Duodenal mucosa (tissue), 2 donors: ENCODE results near the gene RAD23B.

Source experiments
- H3K27ac ChIP-seq: one replicate; pipeline ENCODE4 v1.7.0; 2013; ENCODE audit warnings: low read depth, low read length
- H3K27me3 ChIP-seq, 2 donors: one replicate each; pipeline ENCODE4 v1.7.0; 2013; ENCODE audit warnings: low read length in 2 of 2, control low read depth in 1 of 2; ENCODE audit not compliant: insufficient read depth in 2 of 2, control insufficient read depth in 1 of 2
- H3K36me3 ChIP-seq, 2 donors: one replicate each; pipeline ENCODE4 v1.7.0; 2013; ENCODE audit warnings: low read length in 2 of 2, control low read depth in 1 of 2; ENCODE audit not compliant: insufficient read depth in 2 of 2, control insufficient read depth in 1 of 2
- H3K4me1 ChIP-seq, 2 donors: one replicate each; pipeline ENCODE4 v1.7.0; 2013; ENCODE audit warnings: low read length in 2 of 2, control low read depth in 1 of 2; ENCODE audit not compliant: insufficient read depth in 2 of 2, control insufficient read depth in 1 of 2
- H3K4me3 ChIP-seq, 2 donors: one replicate each; pipeline ENCODE4 v1.7.0; 2013; ENCODE audit warnings: low read length in 2 of 2, low read depth in 1 of 2
- H3K9ac ChIP-seq, 2 donors: one replicate each; pipeline ENCODE4 v1.7.0; 2013; ENCODE audit warnings: low read length in 2 of 2, low read depth in 1 of 2
- H3K9me3 ChIP-seq, 2 donors: one replicate each; pipeline ENCODE4 v1.7.0; 2013; ENCODE audit warnings: low read length in 2 of 2, control low read depth in 1 of 2; ENCODE audit not compliant: control insufficient read depth in 1 of 2

The RAD23B gene

DNA sequence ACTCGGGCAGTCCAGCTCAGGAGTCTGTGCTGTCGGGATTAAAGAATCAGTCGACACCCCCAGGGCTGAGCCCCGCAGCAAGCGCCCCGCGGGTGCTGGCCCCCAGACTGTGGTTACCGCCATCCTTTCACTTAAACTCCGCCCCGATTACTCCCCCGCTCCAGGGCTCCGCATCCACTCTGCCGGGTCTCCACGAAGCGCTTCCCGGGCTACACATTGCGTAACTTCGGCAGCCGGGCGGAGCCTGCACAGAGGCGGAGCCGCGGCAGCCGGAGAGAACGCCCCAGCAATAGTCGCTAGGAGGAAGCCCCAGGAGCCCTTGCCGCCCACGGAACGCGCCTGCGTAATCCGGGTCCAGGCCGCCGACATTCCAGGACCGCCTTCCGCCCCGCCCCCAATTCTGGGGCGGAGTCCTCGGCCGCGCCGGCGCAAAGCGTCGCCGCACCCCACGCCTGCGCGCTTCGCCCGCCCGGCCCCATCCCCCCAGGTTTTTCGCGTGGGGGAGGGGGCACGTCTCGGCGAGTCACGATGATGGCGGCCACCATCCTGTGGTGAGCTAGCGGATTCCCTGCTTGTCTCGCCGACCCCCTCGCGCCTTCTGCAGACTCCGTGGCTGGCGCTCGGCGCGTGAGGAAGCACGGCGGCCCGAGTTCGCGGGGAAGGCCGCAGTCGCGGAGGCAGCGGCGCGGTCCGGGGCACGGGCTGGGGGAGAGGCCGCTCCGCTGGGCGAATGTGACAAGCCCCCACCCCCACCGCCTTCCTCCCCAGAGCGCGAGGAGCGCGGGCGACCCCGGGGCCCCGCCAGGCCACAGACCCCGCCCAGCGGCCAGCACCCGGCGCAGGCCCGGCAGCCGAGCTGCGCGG lies at the start of gene RAD23B:
TSS of gene RAD23B (plus strand) at position 521 of the 864 bp plus-strand sequence. CDS start 351 bp downstream, outside the sequence.
- no peaks in the 10 kb centered on the region for H3K27me3 ChIP-seq
- H3K9me3 ChIP-seq: no peaks in the 10 kb centered on the region
- H3K27ac ChIP-seq: peak within 1 kb of the TSS; percentile 96
- H3K9ac ChIP-seq: peak within 1 kb of the TSS; percentile 82 to 93
- peak within 1 kb of the TSS; percentile 86 to 96 for H3K4me3 ChIP-seq
- H3K36me3 ChIP-seq: no peaks in the 10 kb centered on the region
- H3K4me1 ChIP-seq: peaks cover 19 to 27% of the 10 kb centered on the region in 2 donors

DNA sequence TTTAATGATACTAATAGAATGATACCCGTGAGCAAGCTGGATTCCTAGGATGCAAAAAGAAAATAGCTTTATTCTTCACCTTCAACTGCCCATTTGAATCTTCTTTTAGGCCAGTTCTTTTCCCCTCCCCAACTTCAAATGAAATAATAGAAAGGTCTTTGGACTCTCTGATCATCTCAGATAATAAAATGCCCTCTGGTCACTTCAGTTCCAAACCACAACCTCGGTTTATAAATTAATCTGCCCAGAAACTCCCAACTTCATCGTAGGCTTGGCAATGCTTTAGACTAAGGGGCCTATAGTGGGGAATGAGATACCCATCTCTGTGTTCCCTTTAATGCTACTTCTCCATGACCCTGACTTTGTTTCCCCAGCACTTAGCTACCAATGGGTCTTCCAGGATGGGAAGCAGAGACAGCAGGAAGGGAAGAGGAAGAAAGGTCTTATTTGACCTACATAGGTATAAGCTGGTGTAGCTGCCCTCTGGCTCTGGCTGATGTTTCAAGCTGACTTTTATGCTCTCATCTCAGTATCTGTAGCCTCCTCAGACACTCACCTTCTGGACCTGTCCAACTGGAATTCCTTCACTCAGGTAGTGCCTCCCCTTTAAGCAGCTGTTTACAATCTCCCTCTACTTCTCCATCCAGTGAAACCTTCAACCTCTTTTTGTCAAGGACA lies 47.2 kb upstream of the RAD23B start:
- no peak overlapping the region for H3K27ac ChIP-seq
- no peaks in the 10 kb centered on the region for H3K9me3 ChIP-seq
- H3K9ac ChIP-seq: no peak overlapping the region
- H3K27me3 ChIP-seq: peaks cover 0 to 4% of the 10 kb centered on the region in 2 donors
- H3K4me1 ChIP-seq: peaks cover 0 to 7% of the 10 kb centered on the region in 2 donors
- no peaks in the 10 kb centered on the region for H3K36me3 ChIP-seq
- H3K4me3 ChIP-seq: no peak overlapping the region

DNA sequence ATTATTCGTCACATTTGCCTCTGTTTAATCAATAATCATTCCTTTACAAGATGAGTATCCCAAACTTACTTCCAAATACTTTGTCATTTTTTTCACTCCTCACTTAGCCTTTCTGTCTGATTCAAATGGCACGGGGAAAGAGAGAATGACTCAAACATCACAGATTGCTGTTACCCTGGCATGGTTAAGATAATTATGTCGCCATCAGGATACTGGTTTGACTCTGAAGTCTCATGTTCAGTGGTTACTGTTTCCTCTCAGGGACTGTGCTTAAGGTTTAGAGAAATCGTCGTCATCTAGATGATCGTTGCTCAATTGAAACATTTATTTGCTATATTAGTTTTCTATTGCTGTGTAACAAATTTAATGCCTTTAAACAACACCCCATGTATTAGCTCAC lies 45.2 kb upstream of the RAD23B start:
- Histone ChIP-seq H3K36me3 (no peaks in the 10 kb centered on the region), H3K9me3 (no peaks in the 10 kb centered on the region), H3K27me3 (peaks cover 0 to 4% of the 10 kb centered on the region in 2 donors), H3K4me3 (no peak overlapping the region), H3K9ac (no peak overlapping the region), H3K27ac (no peak overlapping the region), H3K4me1 (peaks cover 0 to 7% of the 10 kb centered on the region in 2 donors)

- no peak overlapping the region for H3K9ac ChIP-seq
- no peak overlapping the region for H3K27ac ChIP-seq
- H3K27me3 ChIP-seq: peaks cover 0 to 4% of the 10 kb centered on the region in 2 donors
- no peaks in the 10 kb centered on the region for H3K9me3 ChIP-seq
- H3K4me1 ChIP-seq: peaks cover 0 to 20% of the 10 kb centered on the region in 2 donors
- no peaks in the 10 kb centered on the region for H3K36me3 ChIP-seq
- no peak overlapping the region for H3K4me3 ChIP-seq
Observed at GRCh38 chr9:107239474-107239873, 43.6 kb upstream of the RAD23B start.

DNA sequence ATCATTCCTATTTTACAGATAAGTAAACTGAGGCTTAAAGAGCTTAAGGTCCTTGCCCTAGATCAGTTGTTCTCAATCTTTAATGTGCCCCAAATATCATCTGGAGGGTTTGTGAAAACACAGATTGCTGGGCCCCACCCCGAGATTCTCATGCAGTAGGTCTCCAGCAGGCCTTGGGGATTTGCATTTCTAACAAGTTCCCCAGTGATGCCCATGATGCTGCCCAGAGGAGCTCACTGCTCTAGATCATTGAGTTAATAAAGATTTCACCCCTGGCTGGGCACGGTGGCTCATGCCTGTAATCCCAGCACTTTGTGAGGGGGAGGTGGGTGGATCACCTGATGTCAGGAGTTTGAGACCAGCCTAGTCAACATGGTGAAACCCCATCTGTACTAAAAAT lies 42.8 kb upstream of the RAD23B start:
- Histone ChIP-seq H3K27me3 (peaks cover 0 to 4% of the 10 kb centered on the region in 2 donors), H3K4me1 (peaks cover 0 to 20% of the 10 kb centered on the region in 2 donors), H3K27ac (no peak overlapping the region), H3K36me3 (no peaks in the 10 kb centered on the region), H3K4me3 (no peak overlapping the region), H3K9ac (no peak overlapping the region), H3K9me3 (no peaks in the 10 kb centered on the region)

- Histone ChIP-seq H3K27ac (no peak overlapping the region), H3K9me3 (no peaks in the 10 kb centered on the region), H3K9ac (no peak overlapping the region), H3K36me3 (no peaks in the 10 kb centered on the region), H3K4me3 (no peak overlapping the region), H3K4me1 (peaks cover 0 to 13% of the 10 kb centered on the region in 2 donors), H3K27me3 (no peaks in the 10 kb centered on the region)
Observed at GRCh38 chr9:107242073-107243030, 40.7 kb upstream of the RAD23B start.

GRCh38 chr9:107243742-107244141 lies 39.3 kb upstream of the RAD23B start:
- H3K36me3 ChIP-seq: no peaks in the 10 kb centered on the region
- no peaks in the 10 kb centered on the region for H3K27me3 ChIP-seq
- no peaks in the 10 kb centered on the region for H3K9me3 ChIP-seq
- H3K4me1 ChIP-seq: peaks cover 0 to 13% of the 10 kb centered on the region in 2 donors
- H3K4me3 ChIP-seq: no peak overlapping the region
- H3K27ac ChIP-seq: no peak overlapping the region
- H3K9ac ChIP-seq: no peak overlapping the region

GRCh38 chr9:107246259-107247254 lies 36.5 kb upstream of the RAD23B start:
- Histone ChIP-seq H3K4me3 (no peak overlapping the region), H3K9ac (no peak overlapping the region), H3K36me3 (no peaks in the 10 kb centered on the region), H3K4me1 (peaks cover 0 to 13% of the 10 kb centered on the region in 2 donors), H3K27me3 (no peaks in the 10 kb centered on the region), H3K9me3 (no peaks in the 10 kb centered on the region), H3K27ac (no peak overlapping the region)

DNA sequence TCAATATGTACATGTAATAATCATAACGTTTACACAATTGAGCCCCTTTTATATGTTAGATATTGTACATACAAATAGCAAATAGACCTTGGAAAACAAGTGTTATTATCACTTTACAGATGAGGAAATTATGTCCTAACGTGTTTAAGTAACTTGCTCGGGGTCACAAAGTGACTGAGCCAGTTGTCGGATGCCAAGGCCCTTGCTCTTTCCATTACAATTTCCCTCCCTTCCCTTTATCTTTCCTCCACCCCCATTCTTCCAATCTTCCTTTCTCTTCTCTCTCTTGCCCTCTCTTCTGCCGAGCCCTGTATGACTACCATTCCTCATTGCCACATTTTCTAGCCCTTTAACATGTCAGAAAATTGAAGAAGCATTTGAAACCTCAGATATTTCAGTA lies 34.4 kb upstream of the RAD23B start:
- H3K9ac ChIP-seq: no peak overlapping the region
- no peak overlapping the region for H3K27ac ChIP-seq
- H3K4me3 ChIP-seq: no peak overlapping the region
- no peaks in the 10 kb centered on the region for H3K9me3 ChIP-seq
- H3K4me1 ChIP-seq: peaks cover 0 to 5% of the 10 kb centered on the region in 2 donors
- no peaks in the 10 kb centered on the region for H3K36me3 ChIP-seq
- no peaks in the 10 kb centered on the region for H3K27me3 ChIP-seq
